Fibroblast of lung (primary cell): ENCODE results near the gene BMS1.
"Not testable (repeated sequence)": the region's sequence is repeated elsewhere in the genome, so short reads cannot be mapped to it uniquely, and the experiment has no call there.

Experiments used
- CTCF ChIP-seq, 2 donors: IDR thresholded peaks in 1 of 2; conservative IDR thresholded peaks in 1 of 2; 1 replicate in 1 of 2; 2 replicates in 1 of 2; pipeline ENCODE4 v1.5.1; 2011 to 2012; ENCODE audit warnings: low read length in 2 of 2, control low read depth in 1 of 2, inconsistent platforms in 1 of 2, low read depth in 1 of 2, mild to moderate bottlenecking in 1 of 2
- EZH2 ChIP-seq: IDR thresholded peaks from 2 replicates; pipeline ENCODE4 v1.5.1; 2012; ENCODE audit warnings: low read length, control low read depth, mild to moderate bottlenecking; ENCODE audit errors: missing control alignments

- TF ChIP-seq CTCF (conservative IDR thresholded peaks at IDR 0.05 in 1 of 2, IDR thresholded peaks at IDR 0.05 in 1 of 2; ENCODE audit: low read depth in 1 of 2, low read length in 2 of 2); EZH2: not testable (repeated sequence)
These were observed 34.8 kb downstream of the BMS1 start for GRCh38 chr10:42817417-42817816.
